Keratinocyte (primary cell): ENCODE results near the gene C7. TPM values are rescaled to one million over a fixed set of nuclear protein-coding genes. Genes with fewer than 3 reads are reported as not detected.

Source experiments
- DNase-seq: peaks from one replicate; pipeline ENCODE4 v3.0.0-alpha.2; 2011; ENCODE audit warnings: low read depth, missing footprints, low spot score
- FAIRE-seq: peaks from 2 replicates; lab custom pipeline; 2011; peaks lifted over from hg19 to GRCh38; lab: Jason Lieb, UNC
- H2AFZ ChIP-seq: 2 replicates; pipeline ENCODE4 v1.6.0; 2012; ENCODE audit warnings: low read length, control low read depth, inconsistent platforms; ENCODE audit not compliant: control insufficient read depth
- H3K27ac ChIP-seq: 2 replicates; pipeline ENCODE4 v1.5.1; 2011; ENCODE audit warnings: low read length; ENCODE audit not compliant: control insufficient read depth, insufficient read depth
- H3K27me3 ChIP-seq: 3 replicates; pipeline ENCODE4 v1.6.0; 2011; ENCODE audit warnings: low read length; ENCODE audit not compliant: control insufficient read depth, insufficient read depth; ENCODE audit errors: extremely low read depth
- H3K36me3 ChIP-seq, 2 experiments: 2 replicates in 1 of 2; 3 replicates in 1 of 2; pipeline ENCODE4 v1.5.1; 2011; ENCODE audit warnings: low read length in 2 of 2, mild to moderate bottlenecking in 1 of 2; ENCODE audit not compliant: control insufficient read depth in 2 of 2, insufficient read depth in 2 of 2; ENCODE audit errors: extremely low read depth in 1 of 2
- H3K4me1 ChIP-seq: 3 replicates; pipeline ENCODE4 v1.5.1; 2011; ENCODE audit warnings: low read length; ENCODE audit not compliant: control insufficient read depth, insufficient read depth; ENCODE audit errors: extremely low read depth
- H3K4me2 ChIP-seq: 3 replicates; pipeline ENCODE4 v1.6.0; 2011; ENCODE audit warnings: low read depth, low read length; ENCODE audit not compliant: control insufficient read depth, insufficient read depth; ENCODE audit errors: extremely low read depth
- H3K4me3 ChIP-seq, 3 experiments: fragments of 200-600 bp in 1 of 3; sonication (generic) in 1 of 3; 2 replicates in 2 of 3; 3 replicates in 1 of 3; pipeline ENCODE4 v1.5.1; 2011 to 2016; ENCODE audit warnings: low read length in 3 of 3, mild to moderate bottlenecking in 3 of 3, control low read depth in 2 of 3, inconsistent platforms in 1 of 3, low read depth in 1 of 3, mixed read lengths in 1 of 3, mixed run types in 1 of 3, moderate library complexity in 1 of 3; ENCODE audit not compliant: control insufficient read depth in 2 of 3, insufficient read depth in 2 of 3; ENCODE audit errors: extremely low read depth in 1 of 3
- H3K79me2 ChIP-seq: 2 replicates; pipeline ENCODE4 v1.6.0; 2012; ENCODE audit warnings: low read length; ENCODE audit not compliant: control insufficient read depth, insufficient read depth
- H3K9ac ChIP-seq: 3 replicates; pipeline ENCODE4 v1.6.0; 2011; ENCODE audit warnings: low read length; ENCODE audit not compliant: control insufficient read depth, insufficient read depth; ENCODE audit errors: extremely low read depth
- H3K9me1 ChIP-seq: 3 replicates; pipeline ENCODE4 v1.6.0; 2011; ENCODE audit warnings: low read length; ENCODE audit not compliant: control insufficient read depth, insufficient read depth; ENCODE audit errors: extremely low read depth
- H3K9me3 ChIP-seq: 2 replicates; pipeline ENCODE4 v1.5.1; 2012; ENCODE audit warnings: low read depth, low read length; ENCODE audit not compliant: control insufficient read depth
- H4K20me1 ChIP-seq: 3 replicates; pipeline ENCODE4 v1.6.0; 2011; ENCODE audit warnings: low read length; ENCODE audit not compliant: control insufficient read depth, insufficient read depth; ENCODE audit errors: extremely low read depth
- EZH2 ChIP-seq: IDR thresholded peaks from one replicate; pipeline ENCODE4 v1.6.1; 2012; ENCODE audit warnings: inconsistent platforms, mild to moderate bottlenecking, low read length, moderate library complexity
- dilution Hi-C: fragments of 300-500 bp; cut with MboI; formaldehyde crosslinking; loops from one replicate; pipeline ENCODE4 v1.7.0; 2020; ENCODE audit warnings: low sequenced_read_pairs; ENCODE audit not compliant: extremely low pct_ligation_motif_present
- polyA plus RNA-seq, 5 experiments: library from polyadenylated mRNA; depleted of rRNA in 3 of 5; stranded (reverse) in 3 of 5; stranded (forward) in 1 of 5; unstranded in 1 of 5; fragments of >200 nt; gene quantifications; 1 replicate in 1 of 5; 2 replicates in 3 of 5; 3 replicates in 1 of 5; pipeline versions ENCODE4 v1.2.1 to v1.2.3, GENCODE V29; 2011 to 2012; ENCODE audit warnings: missing spikeins in 2 of 5, low read depth in 1 of 5, low replicate concordance in 1 of 5
- TF ChIP-seq, protein P1 (sequence below), 3 experiments: IDR thresholded peaks in 1 of 3; conservative IDR thresholded peaks in 1 of 3; optimal IDR thresholded peaks in 1 of 3; 2 replicates in 2 of 3; 3 replicates in 1 of 3; pipeline versions ENCODE3 to v1.5.1; 2011; ENCODE audit warnings: low read length in 3 of 3, mild to moderate bottlenecking in 3 of 3, moderate library complexity in 2 of 3, control low read depth in 1 of 3, inconsistent platforms in 1 of 3; ENCODE audit not compliant: insufficient read depth in 2 of 3; ENCODE audit errors: extremely low read depth in 1 of 3

The C7 gene
- polyA plus RNA-seq, 1 donor (not counting 4 experiments of a cell fraction or from before 2014, with no cell fraction given) = not detected

- DNase-seq (no peak), FAIRE-seq (no peak)
- Histone ChIP-seq H3K9me3 (no peaks in the 10 kb centered on the region), H3K4me3 (no peak overlapping the region), H4K20me1 (no peaks in the 10 kb centered on the region), H3K9me1 (no peaks in the 10 kb centered on the region), H3K27me3 (no peaks in the 10 kb centered on the region), H3K79me2 (no peaks in the 10 kb centered on the region), H3K9ac (no peak overlapping the region), H3K27ac (no peak overlapping the region), H2AFZ (no peak overlapping the region), H3K36me3 (no peaks in the 10 kb centered on the region), H3K4me1 (no peaks in the 10 kb centered on the region), H3K4me2 (no peak overlapping the region)
- dilution Hi-C loops = no loop called here
- TF ChIP-seq EZH2 = no peak
- TF ChIP-seq, protein P1, sequence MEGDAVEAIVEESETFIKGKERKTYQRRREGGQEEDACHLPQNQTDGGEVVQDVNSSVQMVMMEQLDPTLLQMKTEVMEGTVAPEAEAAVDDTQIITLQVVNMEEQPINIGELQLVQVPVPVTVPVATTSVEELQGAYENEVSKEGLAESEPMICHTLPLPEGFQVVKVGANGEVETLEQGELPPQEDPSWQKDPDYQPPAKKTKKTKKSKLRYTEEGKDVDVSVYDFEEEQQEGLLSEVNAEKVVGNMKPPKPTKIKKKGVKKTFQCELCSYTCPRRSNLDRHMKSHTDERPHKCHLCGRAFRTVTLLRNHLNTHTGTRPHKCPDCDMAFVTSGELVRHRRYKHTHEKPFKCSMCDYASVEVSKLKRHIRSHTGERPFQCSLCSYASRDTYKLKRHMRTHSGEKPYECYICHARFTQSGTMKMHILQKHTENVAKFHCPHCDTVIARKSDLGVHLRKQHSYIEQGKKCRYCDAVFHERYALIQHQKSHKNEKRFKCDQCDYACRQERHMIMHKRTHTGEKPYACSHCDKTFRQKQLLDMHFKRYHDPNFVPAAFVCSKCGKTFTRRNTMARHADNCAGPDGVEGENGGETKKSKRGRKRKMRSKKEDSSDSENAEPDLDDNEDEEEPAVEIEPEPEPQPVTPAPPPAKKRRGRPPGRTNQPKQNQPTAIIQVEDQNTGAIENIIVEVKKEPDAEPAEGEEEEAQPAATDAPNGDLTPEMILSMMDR (optimal IDR thresholded peaks at IDR 0.05 in 1 of 3, IDR thresholded peaks at IDR 0.05 in 1 of 3, conservative IDR thresholded peaks at IDR 0.05 in 1 of 3; ENCODE audit: extremely low read depth in 1 of 3, insufficient read depth in 2 of 3, low read length in 3 of 3) = no peak
Observed at GRCh38 chr5:40939753-40940152, 30.5 kb downstream of the C7 start.

DNA sequence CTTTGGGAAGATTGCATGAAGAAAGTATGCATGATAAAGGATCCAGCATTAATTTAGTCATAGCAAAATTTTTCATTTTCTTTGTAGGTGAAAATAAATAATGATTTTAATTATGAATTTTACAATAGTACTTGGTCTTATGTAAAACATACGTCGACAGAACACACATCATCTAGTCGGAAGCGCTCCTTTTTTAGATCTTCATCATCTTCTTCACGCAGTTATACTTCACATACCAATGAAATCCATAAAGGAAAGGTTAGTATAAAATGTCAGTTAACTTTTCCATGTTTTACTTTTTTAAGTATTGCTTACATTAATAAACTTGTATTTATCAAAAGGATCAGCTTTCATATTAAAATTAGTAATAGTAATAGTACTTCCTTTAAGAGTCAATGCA is 35.8 kb downstream of the C7 start:
- Histone ChIP-seq H3K9ac (no peak overlapping the region), H3K9me1 (no peaks in the 10 kb centered on the region), H3K9me3 (no peaks in the 10 kb centered on the region), H3K27me3 (no peaks in the 10 kb centered on the region), H3K79me2 (no peaks in the 10 kb centered on the region), H4K20me1 (no peaks in the 10 kb centered on the region), H3K36me3 (no peaks in the 10 kb centered on the region), H3K4me1 (no peaks in the 10 kb centered on the region), H3K27ac (no peak overlapping the region), H2AFZ (no peak overlapping the region), H3K4me2 (no peak overlapping the region), H3K4me3 (no peak overlapping the region)
- dilution Hi-C loops = no loop called here
- TF ChIP-seq EZH2 = no peak
- TF ChIP-seq, protein P1 (optimal IDR thresholded peaks at IDR 0.05 in 1 of 3, IDR thresholded peaks at IDR 0.05 in 1 of 3, conservative IDR thresholded peaks at IDR 0.05 in 1 of 3; ENCODE audit: extremely low read depth in 1 of 3, insufficient read depth in 2 of 3, low read length in 3 of 3) = no peak
- no peak for FAIRE-seq
- no peak for DNase-seq
